ENCODE data around the gene SIAH2.
A peak's percentile ranks its signal among the peaks of the same experiment; 100 is the strongest.

The SIAH2 gene

GRCh38 chr3:150739877-150740645, 22.9 kb downstream of the SIAH2 start:
- no peak for DNase-seq
- peaks cover 29% of the 10 kb centered on the region for H3K36me3 Mint-ChIP-seq

DNA sequence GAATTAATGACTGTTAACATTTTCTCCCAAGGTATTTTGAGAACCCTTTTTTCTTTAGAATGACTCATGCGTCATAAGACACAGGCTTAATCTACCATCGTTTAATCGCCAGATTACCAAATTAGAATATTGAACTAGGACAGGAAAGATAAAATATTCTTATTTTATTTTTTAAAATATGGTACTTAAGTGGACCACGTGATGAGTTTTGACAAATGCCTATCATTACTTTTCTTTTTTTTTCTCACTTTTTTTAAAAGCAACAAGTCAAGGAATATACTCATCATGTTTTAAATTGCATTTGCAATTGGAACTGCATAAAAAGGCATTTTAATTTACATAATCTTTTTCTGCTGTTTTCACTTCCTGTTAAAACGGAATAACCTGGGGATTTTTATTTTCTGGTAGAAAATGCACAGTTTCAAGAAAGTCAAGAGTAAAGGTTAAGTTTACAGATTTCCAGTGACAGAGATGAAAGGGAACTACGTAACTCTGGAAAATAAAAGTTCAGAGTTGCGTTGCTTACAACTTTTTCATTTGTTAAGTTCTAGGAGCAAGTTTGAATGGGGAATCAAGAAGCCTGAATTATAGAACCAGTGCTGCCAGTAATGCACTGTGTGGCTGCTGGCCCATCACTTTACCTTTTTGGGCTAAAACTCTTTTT, 23.6 kb downstream of the SIAH2 start:
- no peaks in the 10 kb centered on the region for H3K27me3 Mint-ChIP-seq
- H3K4me1 Mint-ChIP-seq: peaks cover 59% of the 10 kb centered on the region
- peaks cover 29% of the 10 kb centered on the region for H3K36me3 Mint-ChIP-seq
- no peak overlapping the region for H3K4me3 Mint-ChIP-seq
- DNase-seq: no peak
- H3K9me3 Mint-ChIP-seq: no peaks in the 10 kb centered on the region
- no peak overlapping the region for H3K27ac Mint-ChIP-seq
- CTCF ChIA-PET: no interaction called here

More at GRCh38 chr3:150739877-150740645, 22.9 kb downstream of the SIAH2 start:
- peaks cover 64% of the 10 kb centered on the region for H3K4me1 Mint-ChIP-seq
- no peaks in the 10 kb centered on the region for H3K9me3 Mint-ChIP-seq
- no peaks in the 10 kb centered on the region for H3K27me3 Mint-ChIP-seq
- H3K4me3 Mint-ChIP-seq: no peak overlapping the region
- peak overlapping the region; percentile 58 for H3K27ac Mint-ChIP-seq
- CTCF ChIA-PET: interaction anchor here (1.1 to 1.7 kb wide), 2 partner anchors 17 to 24 kb away, joined by 3 read pairs; no protein-coding TSS in a partner anchor

DNA sequence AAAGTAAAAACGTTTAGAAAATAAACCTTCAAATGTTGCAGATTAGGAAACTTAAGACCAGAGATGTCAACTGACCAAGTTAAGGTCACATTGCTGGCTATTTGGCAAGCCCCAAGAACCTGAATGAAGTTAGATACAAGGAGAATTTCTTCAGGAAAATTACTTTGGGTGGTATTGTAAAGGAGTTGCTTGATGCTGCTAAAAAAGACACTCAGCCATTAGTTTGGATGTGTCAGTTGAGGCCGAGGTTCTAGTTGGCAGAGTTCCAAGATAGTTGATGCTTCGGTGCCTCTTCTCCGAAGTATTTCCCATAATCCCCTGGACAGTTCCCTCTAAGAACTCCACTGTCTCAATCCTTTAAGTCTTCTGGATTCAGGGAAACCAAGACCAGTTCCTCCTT, 24.3 kb downstream of the SIAH2 start:
- Mint-ChIP-seq H3K4me1 (peaks cover 56% of the 10 kb centered on the region), H3K36me3 (peaks cover 26% of the 10 kb centered on the region), H3K9me3 (no peaks in the 10 kb centered on the region), H3K4me3 (no peak overlapping the region), H3K27ac (no peak overlapping the region), H3K27me3 (no peaks in the 10 kb centered on the region)
- no peak for DNase-seq
- CTCF ChIA-PET: interaction anchor here (0.9 to 1.2 kb wide), 2 partner anchors 23 to 26 kb away, joined by 3 read pairs; no protein-coding TSS in a partner anchor

GRCh38 chr3:150737874-150738679, 24.9 kb downstream of the SIAH2 start:
- no peak overlapping the region for H3K4me3 Mint-ChIP-seq
- peaks cover 58% of the 10 kb centered on the region for H3K4me1 Mint-ChIP-seq
- peaks cover 26% of the 10 kb centered on the region for H3K36me3 Mint-ChIP-seq
- H3K9me3 Mint-ChIP-seq: no peaks in the 10 kb centered on the region
- DNase-seq: no peak
- no peaks in the 10 kb centered on the region for H3K27me3 Mint-ChIP-seq
- CTCF ChIA-PET: interaction anchor here (0.6 to 1.2 kb wide), 4 partner anchors 13 to 27 kb away, joined by 3 read pairs; no protein-coding TSS in a partner anchor
- H3K27ac Mint-ChIP-seq: no peak overlapping the region

DNA sequence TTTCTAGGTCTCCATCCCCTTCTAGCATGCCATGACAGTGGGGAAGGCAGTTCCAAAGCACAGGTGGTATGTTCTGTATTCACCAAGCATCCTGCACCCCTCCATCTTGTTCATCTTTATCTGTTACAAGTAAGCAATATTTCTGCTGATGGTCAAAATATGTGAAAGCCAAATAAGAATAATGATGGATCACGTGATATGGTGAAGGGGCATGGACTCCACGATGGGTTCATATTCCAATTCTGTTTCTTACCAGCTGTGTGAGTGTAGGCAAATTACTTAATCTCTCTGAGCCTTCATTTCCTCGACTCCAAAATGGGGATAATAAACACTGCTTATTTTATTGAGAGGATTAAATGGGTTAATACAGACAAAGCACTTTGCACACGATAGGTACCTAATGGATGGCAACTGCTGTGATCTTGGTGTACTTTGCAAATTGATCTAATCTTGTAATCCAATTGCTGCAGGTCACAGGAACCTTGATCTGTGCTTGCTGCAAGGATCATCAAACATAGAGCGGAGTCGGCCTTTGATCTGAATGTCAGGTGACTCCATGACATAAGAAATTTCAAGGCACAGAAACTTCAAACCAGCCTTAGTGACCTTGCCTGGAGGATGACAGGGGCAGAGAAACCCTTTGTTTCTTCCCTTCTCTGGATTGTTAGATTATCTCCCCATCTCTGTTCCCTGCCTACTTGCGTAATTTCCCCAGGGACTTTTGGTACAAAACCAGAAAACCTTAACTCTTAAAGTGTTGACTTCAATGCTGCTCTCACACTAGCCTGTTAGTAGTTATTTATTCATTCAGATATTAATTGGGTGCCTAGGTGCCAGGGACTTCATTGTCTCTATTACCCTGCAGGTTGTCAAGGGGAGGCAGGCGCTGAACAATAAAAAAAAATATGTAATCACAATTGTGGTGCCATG, 25.8 kb downstream of the SIAH2 start:
- no peak for DNase-seq
- no peak overlapping the region for H3K27ac Mint-ChIP-seq
- CTCF ChIA-PET: interaction anchor here (1.0 to 1.2 kb wide), 2 partner anchors 16 to 28 kb away, joined by 3 read pairs; no protein-coding TSS in a partner anchor
- no peak overlapping the region for H3K4me3 Mint-ChIP-seq
- H3K9me3 Mint-ChIP-seq: no peaks in the 10 kb centered on the region
- no peaks in the 10 kb centered on the region for H3K27me3 Mint-ChIP-seq
- peaks cover 18% of the 10 kb centered on the region for H3K36me3 Mint-ChIP-seq
- peaks cover 52% of the 10 kb centered on the region for H3K4me1 Mint-ChIP-seq

DNA sequence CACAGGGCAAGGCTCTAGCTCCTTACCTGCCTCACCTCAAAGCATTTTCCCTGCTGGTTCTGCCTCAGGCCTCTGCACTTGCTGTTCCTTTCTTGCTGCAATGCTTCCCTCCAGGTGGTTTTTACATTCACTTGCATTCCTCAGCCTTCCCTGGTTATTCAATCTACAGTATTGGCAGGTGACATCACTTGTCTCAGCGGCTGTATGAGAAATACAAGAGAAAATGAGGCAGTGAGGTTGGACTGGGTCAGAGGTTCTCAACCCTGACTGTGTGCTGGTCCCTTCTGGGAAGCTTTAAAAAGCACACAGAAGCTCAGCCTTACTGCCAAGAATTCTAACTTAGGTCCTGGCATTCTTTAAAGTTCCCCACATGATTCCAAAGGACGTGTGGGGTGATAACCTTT, 26.7 kb downstream of the SIAH2 start:
- Mint-ChIP-seq H3K27ac (no peak overlapping the region), H3K27me3 (no peaks in the 10 kb centered on the region), H3K36me3 (peaks cover 11% of the 10 kb centered on the region), H3K4me3 (no peak overlapping the region), H3K9me3 (no peaks in the 10 kb centered on the region), H3K4me1 (peaks cover 45% of the 10 kb centered on the region)
- no peak for DNase-seq
- CTCF ChIA-PET: interaction anchor here (1.1 kb wide), 1 partner anchor 15 kb away, joined by 5 read pairs; no protein-coding TSS in a partner anchor

- Mint-ChIP-seq H3K9me3 (no peaks in the 10 kb centered on the region), H3K27ac (no peak overlapping the region), H3K4me3 (no peak overlapping the region), H3K4me1 (peaks cover 30% of the 10 kb centered on the region), H3K27me3 (no peaks in the 10 kb centered on the region), H3K36me3 (peaks cover 2% of the 10 kb centered on the region)
- no peak for DNase-seq
- CTCF ChIA-PET: interaction anchor here (1.1 to 1.4 kb wide), 3 partner anchors 10 to 53 kb away, joined by 3 to 4 read pairs (median 3); no protein-coding TSS in a partner anchor
These were observed 28.2 kb downstream of the SIAH2 start for GRCh38 chr3:150734795-150735119.

- Mint-ChIP-seq H3K4me1 (peaks cover 24% of the 10 kb centered on the region), H3K9me3 (no peaks in the 10 kb centered on the region), H3K27me3 (no peaks in the 10 kb centered on the region), H3K4me3 (no peak overlapping the region), H3K27ac (no peak overlapping the region), H3K36me3 (peaks cover 2% of the 10 kb centered on the region)
- CTCF ChIA-PET: interaction anchor here (1.1 to 1.4 kb wide), 3 partner anchors 9 to 53 kb away, joined by 3 to 4 read pairs (median 3); no protein-coding TSS in a partner anchor
- DNase-seq: no peak
These were observed 28.8 kb downstream of the SIAH2 start for GRCh38 chr3:150733936-150734794.

DNA sequence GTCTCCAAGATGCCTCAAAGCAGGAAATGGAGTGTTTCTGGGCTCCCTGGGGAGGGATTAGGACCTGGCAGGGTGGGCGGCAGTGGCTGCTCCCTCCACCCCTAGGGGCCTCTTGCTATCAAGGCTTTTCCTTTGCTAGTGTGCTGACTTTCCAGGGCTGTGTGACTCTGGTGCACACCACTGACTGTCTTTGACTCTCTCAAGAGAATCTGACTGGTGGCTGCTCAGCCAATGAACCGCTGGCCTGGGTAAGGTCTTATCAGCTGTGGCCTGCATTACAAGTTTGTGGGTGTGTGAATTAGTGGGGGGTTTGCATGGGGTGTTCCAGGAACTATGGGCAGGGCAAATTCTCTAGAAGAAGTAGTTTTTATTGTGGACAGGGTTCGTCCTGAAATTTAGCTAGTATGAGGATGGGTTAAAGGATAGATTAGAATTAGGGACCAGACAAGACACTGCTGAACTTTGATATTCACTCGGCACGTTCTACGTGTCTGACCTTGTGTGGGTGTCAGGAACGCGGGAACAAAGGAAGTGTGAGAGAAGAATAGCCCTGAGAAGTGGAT, 29.5 kb downstream of the SIAH2 start:
- CTCF ChIA-PET: interaction anchor here (1.4 kb wide), 1 partner anchor 12 kb away, joined by 4 read pairs; no protein-coding TSS in a partner anchor
- peaks cover 22% of the 10 kb centered on the region for H3K4me1 Mint-ChIP-seq
- H3K27ac Mint-ChIP-seq: no peak overlapping the region
- H3K27me3 Mint-ChIP-seq: no peaks in the 10 kb centered on the region
- peaks cover 2% of the 10 kb centered on the region for H3K36me3 Mint-ChIP-seq
- no peak for DNase-seq
- H3K4me3 Mint-ChIP-seq: no peak overlapping the region
- no peaks in the 10 kb centered on the region for H3K9me3 Mint-ChIP-seq

DNA sequence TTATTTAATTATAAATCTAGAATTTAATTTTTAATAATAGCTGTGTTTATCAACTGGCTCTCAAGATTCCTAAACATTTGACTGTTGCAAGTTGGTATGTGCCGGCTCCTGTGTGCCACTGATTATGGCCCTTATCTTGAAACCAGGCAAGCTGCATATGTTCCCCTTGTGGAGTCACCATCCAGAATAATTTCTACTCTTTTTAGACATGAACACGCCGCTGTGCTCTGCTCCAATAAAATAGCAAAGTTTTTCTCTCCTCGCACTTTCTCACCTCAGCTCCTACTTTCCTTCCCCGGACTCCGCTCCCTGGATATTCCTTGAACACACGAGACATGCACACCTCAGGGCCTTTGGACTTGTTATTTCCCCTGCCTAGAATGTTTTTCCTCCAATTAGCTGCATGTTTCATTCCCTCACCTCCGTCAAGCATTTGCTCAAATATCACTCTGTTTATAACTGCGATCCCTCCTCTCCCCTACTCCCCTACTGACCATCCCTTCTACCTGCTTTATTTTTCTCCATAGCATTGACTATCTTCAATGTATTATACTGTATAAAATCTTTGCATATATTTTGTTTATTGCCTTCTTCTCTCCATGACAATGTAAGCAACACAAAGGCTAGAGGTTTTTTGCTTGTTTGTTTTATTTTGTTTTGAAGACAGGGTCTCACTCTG, 33.1 kb downstream of the SIAH2 start:
- Mint-ChIP-seq H3K36me3 (no peaks in the 10 kb centered on the region), H3K27ac (no peak overlapping the region), H3K9me3 (no peaks in the 10 kb centered on the region), H3K27me3 (no peaks in the 10 kb centered on the region), H3K4me1 (peaks cover 7% of the 10 kb centered on the region), H3K4me3 (no peak overlapping the region)
- CTCF ChIA-PET: interaction anchor here (1.8 kb wide), 1 partner anchor 8 kb away, joined by 5 read pairs; no protein-coding TSS in a partner anchor
- DNase-seq: no peak

DNA sequence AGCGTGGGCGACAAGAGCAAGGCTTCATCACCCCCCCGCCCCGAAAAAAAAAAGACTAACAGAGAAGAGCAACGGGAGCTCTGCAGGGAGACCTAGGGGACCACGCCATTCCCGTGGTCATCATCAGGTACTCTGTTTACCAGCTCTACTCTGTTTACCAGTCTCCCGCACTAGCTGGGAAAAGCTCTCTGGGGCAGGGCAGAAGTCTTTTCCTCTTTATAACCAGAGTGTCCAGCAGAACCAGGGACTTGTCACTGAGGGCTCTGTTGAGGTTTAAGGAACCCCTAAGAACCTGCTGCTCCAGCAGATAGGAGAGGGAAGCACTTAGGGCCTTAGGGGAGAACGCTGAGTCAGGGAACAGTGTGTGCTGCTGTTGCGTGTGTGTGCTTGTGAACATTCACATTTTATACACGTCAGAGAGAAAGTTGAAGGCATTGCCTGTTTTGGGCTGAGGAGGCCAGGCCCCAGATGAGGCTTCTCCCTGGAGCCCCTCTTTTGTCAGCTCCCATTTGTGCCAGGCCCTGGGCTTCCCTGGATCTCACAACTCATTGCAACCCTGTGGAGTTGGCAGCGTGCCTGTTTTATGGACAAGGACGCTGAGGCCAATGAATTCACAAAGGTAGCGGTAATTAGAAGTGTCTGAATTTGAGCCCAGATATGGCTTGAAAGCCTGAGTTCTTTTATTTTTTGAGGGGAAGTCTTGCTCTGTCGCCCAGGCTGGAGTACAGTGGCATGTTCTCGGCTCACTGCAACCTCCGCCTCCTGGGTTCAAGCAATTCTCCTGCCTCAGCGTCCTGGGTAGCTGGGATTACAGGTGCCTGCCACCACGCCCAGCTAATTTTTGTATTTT, 35.1 kb downstream of the SIAH2 start:
- Mint-ChIP-seq H3K4me1 (peaks cover 15% of the 10 kb centered on the region), H3K9me3 (no peaks in the 10 kb centered on the region), H3K4me3 (no peak overlapping the region), H3K27ac (no peak overlapping the region), H3K27me3 (no peaks in the 10 kb centered on the region), H3K36me3 (no peaks in the 10 kb centered on the region)
- CTCF ChIA-PET: no interaction called here
- DNase-seq: no peak
